GM18505 (cell line): ENCODE measurements around the gene SEC62.

Source experiments
- ATAC-seq: cut with Tn5 transposase; IDR thresholded peaks from one replicate; pipeline ENCODE4 v1.9.1; 2021; ENCODE audit not compliant: unreplicated experiment
- POLR2A ChIP-seq: IDR thresholded peaks from 4 replicates; pipeline ENCODE4 v1.6.1; 2011; ENCODE audit warnings: borderline replicate concordance; ENCODE audit not compliant: insufficient read depth, insufficient read length; ENCODE audit errors: extremely low read depth

The SEC62 gene

GRCh38 chr3:169952045-169952444 is 14.6 kb upstream of the SEC62 start:
- no peak for TF ChIP-seq POLR2A
- no peak for ATAC-seq

DNA sequence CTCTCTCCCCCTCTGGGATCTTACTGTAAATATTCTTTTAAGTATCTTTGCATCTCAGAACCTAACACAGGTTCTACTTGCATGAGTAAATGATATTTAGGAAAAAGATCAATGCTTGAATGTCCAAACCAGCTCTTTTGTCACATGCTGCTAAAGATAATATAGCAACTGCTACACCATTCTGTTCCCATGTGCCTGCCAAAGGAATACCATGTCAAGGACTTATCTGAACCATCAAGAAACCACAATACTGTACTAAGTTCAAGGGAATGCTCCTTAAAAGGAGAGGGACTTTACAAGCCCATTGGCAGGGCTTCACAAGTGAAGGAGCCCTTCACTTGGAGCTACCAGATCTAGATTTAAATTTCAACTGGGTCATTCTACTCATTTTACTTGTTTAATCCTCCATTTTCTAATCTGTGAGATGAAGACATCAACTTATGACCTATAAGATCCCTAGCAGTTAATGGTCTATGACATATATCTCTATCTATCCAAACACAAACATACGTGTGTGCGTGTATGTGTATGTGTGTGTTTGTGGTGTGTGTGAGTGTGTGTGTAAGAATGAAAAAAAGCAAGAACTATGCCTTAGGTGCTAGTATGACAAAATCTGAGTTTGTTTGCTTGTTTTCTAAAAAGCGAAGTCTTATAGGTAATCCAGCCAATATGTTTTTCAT is 13.0 kb upstream of the SEC62 start:
- TF ChIP-seq POLR2A = no peak
- ATAC-seq = no peak

DNA sequence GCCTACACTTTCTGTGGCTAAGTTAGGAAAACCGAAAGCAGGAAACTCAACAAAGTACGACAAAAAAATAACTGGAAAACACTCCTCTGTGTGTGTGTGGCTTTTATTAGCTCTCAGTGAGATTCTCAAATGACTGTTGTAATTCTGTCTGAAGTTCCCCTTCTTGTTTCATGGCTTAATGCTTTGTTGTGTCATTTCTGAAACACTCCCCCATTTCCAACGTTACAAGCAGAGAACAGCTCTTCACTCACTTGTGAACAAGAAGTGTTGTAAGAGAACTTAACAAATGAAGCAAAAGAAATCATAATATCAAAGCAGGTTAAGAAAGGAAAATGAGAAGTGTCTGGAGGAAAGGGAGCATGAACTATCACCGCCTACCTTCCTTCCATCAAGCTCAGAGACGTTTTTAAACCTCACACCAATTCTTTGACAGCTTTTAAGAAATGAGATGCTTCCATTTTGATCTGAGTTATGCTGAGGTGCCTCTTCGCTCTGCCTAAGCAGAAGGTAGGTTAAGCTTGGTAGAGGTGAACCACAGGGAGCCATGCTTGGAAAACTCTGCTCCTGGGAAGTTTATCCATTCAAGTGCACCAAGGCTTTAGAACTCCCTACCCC is 12.4 kb upstream of the SEC62 start:
- ATAC-seq = peak; percentile 76
- TF ChIP-seq POLR2A = peak; percentile 22

- TF ChIP-seq POLR2A = no peak
- no peak for ATAC-seq
Observed at GRCh38 chr3:169955406-169955805, 11.2 kb upstream of the SEC62 start.

GRCh38 chr3:169964176-169964575 is 2.4 kb upstream of the SEC62 start:
- no peak for TF ChIP-seq POLR2A

GRCh38 chr3:169965562-169966427 is 812 bp upstream of the SEC62 start:
- peak; percentile 18 for ATAC-seq
- no peak for TF ChIP-seq POLR2A

More at GRCh38 chr3:169964176-169964575, 2.4 kb upstream of the SEC62 start:
- ATAC-seq = no peak

- no peak for TF ChIP-seq POLR2A
- ATAC-seq = peak; percentile 35
Observed at GRCh38 chr3:169966951-169967915, 626 bp downstream of the SEC62 start.

- no peak for TF ChIP-seq POLR2A
- ATAC-seq = no peak
Observed at GRCh38 chr3:169968224-169968885, 1.7 kb downstream of the SEC62 start.

DNA sequence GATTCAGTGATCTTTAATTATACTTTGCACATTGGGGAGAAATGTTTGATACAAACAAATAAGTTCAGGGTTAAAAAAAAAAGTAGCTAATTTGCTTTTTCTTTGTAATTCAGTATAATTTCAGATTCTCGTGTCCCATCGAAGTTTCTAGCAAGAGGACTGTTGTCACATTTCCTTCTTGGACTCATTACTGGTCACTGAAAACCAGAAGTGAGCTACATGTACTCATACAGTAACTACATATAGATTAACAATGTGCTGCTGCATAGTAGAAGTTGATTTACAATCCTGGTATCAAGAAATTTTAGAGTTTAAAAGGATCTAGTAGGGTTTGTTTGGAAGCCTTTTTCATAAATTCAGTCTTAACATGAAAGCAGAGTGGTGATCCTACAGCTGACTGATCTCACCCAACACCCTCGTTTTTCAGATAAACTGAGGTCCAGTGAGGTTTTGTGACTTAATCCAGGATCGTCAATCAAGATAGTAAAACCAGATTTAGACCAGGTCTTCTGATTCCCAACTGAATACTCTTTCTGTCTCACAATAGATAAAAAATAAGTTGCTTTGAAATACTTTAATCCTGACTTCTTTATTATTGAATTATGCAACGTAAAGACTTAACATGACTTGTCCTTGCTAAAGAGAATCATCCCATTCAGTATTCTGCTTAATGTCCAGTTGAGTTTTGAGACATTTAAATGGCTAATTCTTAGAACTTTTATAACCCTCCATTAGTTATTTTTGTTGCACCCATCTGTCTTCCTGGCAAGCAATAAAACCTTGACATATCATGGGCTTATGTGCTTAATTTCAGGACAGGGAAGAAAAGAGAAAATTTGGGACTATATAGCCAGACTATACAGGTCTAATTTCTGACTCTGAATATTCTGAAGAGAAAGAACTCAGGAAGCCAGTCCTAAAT is 2.8 kb downstream of the SEC62 start:
- no peak for TF ChIP-seq POLR2A
- ATAC-seq = no peak

DNA sequence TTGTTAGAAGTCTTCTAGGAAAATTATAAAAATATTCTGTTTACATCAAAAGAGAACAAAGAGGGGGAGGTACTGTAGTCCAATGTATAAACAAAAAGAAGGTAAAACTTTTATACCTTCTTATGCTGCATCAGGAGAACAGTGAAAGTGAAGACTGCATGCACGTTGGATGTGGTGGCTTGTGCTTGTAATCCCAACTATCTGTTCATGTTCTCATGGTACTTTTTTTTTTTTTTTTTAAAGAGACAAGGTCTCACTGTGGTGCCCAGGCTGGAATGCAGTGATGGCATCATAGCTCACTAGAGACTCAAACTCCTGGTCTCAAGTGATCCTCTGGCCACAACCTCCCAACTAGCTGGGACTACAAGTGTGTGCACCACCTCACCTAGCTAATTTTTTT is 4.2 kb downstream of the SEC62 start:
- no peak for TF ChIP-seq POLR2A
- no peak for ATAC-seq

DNA sequence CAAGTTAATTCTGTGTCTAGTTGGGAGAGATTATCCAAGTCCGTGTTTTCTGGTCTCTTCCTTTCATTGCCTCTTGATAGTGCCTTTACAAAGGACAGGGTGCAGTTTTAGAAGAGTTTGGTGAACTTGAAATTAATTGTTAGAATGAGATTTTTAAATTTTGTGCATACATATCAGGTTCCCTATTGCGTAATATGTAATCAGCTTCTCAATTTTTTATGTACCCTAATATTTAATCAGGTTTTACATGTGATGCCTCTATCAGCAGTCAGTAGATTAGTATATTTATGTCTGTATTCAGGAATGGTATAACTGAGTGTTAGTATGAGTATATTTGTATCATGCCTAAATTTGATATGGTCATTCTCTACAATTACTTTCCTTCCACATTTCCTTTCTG is 4.9 kb downstream of the SEC62 start:
- TF ChIP-seq POLR2A = no peak
- no peak for ATAC-seq
